ENCODE data around the gene SUCLA2. TPM values are rescaled to one million over a fixed set of nuclear protein-coding genes. Genes with fewer than 3 reads are reported as not detected.

SUCLA2 gene
- total and polyA plus RNA-seq, 12 donors = 20.4 to 104 (median 55.3) TPM

DNA sequence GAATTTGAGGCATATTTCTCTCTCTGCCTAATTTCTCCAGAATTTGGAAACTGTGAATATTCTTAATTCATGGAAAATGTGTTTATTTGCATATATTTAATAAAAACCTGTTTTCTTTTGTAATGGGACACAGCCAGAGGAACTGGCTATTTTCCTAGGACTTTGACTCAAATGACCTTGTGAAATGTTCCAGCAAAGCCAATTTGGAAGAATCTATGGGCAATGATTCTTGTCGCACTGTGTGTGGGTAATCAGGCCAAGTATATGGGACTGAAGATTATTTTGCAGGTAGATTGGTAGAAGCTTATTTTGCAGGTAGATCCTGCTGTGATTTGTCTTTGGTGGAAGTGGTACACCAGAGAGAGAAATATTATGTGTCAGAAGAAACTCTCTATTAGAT lies 38.8 kb downstream of the SUCLA2 start:
- Histone ChIP-seq H3K27ac (no peak overlapping the region), H3K9me3 (replicated peaks in 1 of 3) (peaks cover 0 to 4% (median 0%) of the 10 kb centered on the region in 3 donors), H3K4me1 (replicated peaks in 1 of 2) (peaks cover 0 to 10% of the 10 kb centered on the region in 2 donors), H3K4me3 (no peak overlapping the region), H3K27me3 (no peaks in the 10 kb centered on the region), H3K36me3 (replicated peaks in 1 of 2) (peaks cover 0 to 19% of the 10 kb centered on the region in 2 donors)
- intact Hi-C loops (cut with DNase I) = no loop called here
- 39 to 52% (median 48%) methylated on average over 1 of the region's 1 CpG for WGBS, 4 donors
- TF ChIP-seq POLR2A (IDR thresholded peaks at IDR 0.05) (no peak), CTCF (IDR thresholded peaks at IDR 0.05) (no peak)
- DNase-seq = peak in 1 of 7 donors; percentile 4

DNA sequence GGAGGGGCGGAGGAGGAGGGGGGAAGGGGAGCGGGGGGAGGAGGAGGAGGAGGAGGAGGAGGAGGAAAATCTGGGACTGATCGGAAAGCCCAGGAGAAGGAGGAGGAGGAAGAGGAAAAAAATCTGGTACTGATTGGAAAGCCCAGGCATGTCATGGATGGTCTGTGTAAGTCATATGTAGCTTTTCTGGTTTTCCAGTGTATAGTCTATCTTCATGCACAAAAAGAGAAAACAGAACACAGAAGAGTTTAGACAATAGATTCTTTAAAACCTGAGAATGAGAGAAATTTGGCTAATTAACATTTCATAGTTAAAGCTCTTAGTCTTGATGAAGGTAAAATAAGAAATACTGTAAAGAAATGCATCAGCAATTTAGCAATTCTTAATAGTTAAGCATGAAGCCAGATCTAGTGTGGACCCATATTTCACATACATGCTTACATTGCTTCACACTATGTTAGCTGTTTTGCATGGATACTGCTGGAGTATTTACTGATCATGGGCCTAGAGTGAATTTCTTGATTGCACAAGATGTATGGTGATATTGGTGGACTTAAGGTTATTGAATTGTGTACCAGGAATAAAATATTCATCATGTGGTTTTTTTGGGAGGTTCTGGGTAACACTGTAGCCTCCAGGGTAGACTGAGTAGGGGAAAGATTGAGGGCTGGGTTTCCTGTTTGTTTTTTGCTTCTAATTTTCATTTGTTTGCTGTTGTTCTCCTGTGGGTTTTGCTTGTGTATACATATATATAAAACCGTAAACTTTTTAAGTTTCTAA lies 41.4 kb downstream of the SUCLA2 start:
- intact Hi-C loops (cut with DNase I) = no loop called here
- Histone ChIP-seq H3K27ac (no peak overlapping the region), H3K27me3 (no peaks in the 10 kb centered on the region), H3K4me3 (no peak overlapping the region), H3K9me3 (replicated peaks in 1 of 3) (peaks cover 0 to 4% (median 0%) of the 10 kb centered on the region in 3 donors), H3K4me1 (replicated peaks in 1 of 2) (peaks cover 0 to 10% of the 10 kb centered on the region in 2 donors), H3K36me3 (replicated peaks in 1 of 2) (peaks cover 0 to 11% of the 10 kb centered on the region in 2 donors)
- no peak for DNase-seq
- 96 to 99% (median 98%) methylated on average over 4 of the region's 4 CpGs for WGBS, 4 donors
- TF ChIP-seq POLR2A (IDR thresholded peaks at IDR 0.05) (no peak), CTCF (IDR thresholded peaks at IDR 0.05) (no peak)

DNA sequence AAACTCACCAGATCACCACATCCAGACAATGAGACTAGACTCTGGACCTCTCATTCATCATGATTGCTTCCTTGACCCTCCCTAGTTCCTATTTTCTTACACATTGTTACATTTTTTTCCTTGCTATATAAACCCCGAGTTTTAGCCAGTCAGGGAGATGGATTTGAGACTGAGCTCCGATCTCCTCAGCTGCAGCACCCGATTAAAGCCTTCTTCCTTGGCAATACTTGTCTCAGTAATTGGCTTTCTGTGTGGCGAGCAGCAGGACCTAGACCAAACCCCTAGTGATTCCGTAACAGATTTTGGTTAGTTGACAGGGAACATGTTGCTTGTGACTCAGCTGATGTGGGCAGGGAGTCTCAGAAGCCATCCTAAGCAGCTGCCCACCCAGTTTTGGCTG lies 44.0 kb downstream of the SUCLA2 start:
- H3K4me1 ChIP-seq (replicated peaks in 1 of 2) = peaks cover 0 to 4% of the 10 kb centered on the region in 2 donors
- H3K4me3 ChIP-seq = no peak overlapping the region
- H3K9me3 ChIP-seq (replicated peaks in 1 of 3) = peaks cover 0 to 4% (median 0%) of the 10 kb centered on the region in 3 donors
- TF ChIP-seq CTCF (IDR thresholded peaks at IDR 0.05) (no peak), POLR2A (IDR thresholded peaks at IDR 0.05) (no peak)
- no peak for DNase-seq
- 95 to 99% (median 98%) methylated on average over 5 of the region's 5 CpGs for WGBS, 4 donors
- peaks cover 0 to 5% of the 10 kb centered on the region in 2 donors for H3K36me3 ChIP-seq (replicated peaks in 1 of 2)
- no peaks in the 10 kb centered on the region for H3K27me3 ChIP-seq
- intact Hi-C loops (cut with DNase I) = no loop called here
- H3K27ac ChIP-seq = no peak overlapping the region

GRCh38 chr13:47955836-47956235 lies 45.2 kb downstream of the SUCLA2 start:
- Histone ChIP-seq H3K9me3 (replicated peaks in 1 of 3) (peaks cover 0 to 4% (median 0%) of the 10 kb centered on the region in 3 donors), H3K27me3 (no peaks in the 10 kb centered on the region), H3K4me1 (replicated peaks in 1 of 2) (no peaks in the 10 kb centered on the region), H3K36me3 (replicated peaks in 1 of 2) (peaks cover 0 to 5% of the 10 kb centered on the region in 2 donors), H3K4me3 (no peak overlapping the region), H3K27ac (no peak overlapping the region)
- TF ChIP-seq POLR2A (IDR thresholded peaks at IDR 0.05) (no peak), CTCF (IDR thresholded peaks at IDR 0.05) (no peak)
- DNase-seq = no peak
- WGBS, 4 donors = 71 to 91% (median 86%) methylated on average over 2 of the region's 2 CpGs
- intact Hi-C loops (cut with DNase I) = no loop called here

Measured in adrenal gland (tissue), 12 donors.